ENCODE results near the gene RNF150. TPM values are rescaled to one million over a fixed set of nuclear protein-coding genes. Genes with fewer than 3 reads are reported as not detected.

The RNF150 gene
- total and polyA plus RNA-seq, 2 of the 4 experiments (the other 2 are of a cell fraction), result 6.2 to 18.1 TPM

GRCh38 chr4:141074098-141074878 is 59.0 kb downstream of the RNF150 start:
- intact Hi-C loops (cut with micrococcal nuclease), result no loop called here
- Histone ChIP-seq H4K20me1 (ENCODE audit: insufficient read depth, low read length) (no peaks in the 10 kb centered on the region), H2BK5ac (ENCODE audit: low read depth, low read length, poor library complexity, severe bottlenecking) (no peak overlapping the region), H3K56ac (ENCODE audit: extremely low read depth, insufficient read depth, low read length) (no peak overlapping the region), H3K36me3 (ENCODE audit: control insufficient read depth, insufficient read depth, low read length) (no peaks in the 10 kb centered on the region), H4K8ac (ENCODE audit: low read depth in 2 of 2, low read length in 2 of 2) (no peak overlapping the region), H2AK5ac (ENCODE audit: low read depth, low read length) (no peak overlapping the region), H3K9me3 (ENCODE audit: control insufficient read depth, insufficient read depth, low read length) (no peaks in the 10 kb centered on the region), H2BK20ac (ENCODE audit: low read depth, low read length) (no peak overlapping the region), H3K9ac (ENCODE audit: low read depth, low read length) (no peak overlapping the region), H3K14ac (replicated peaks; ENCODE audit: low read depth, low read length) (no peak overlapping the region), H3K9me1 (ENCODE audit: insufficient read depth, low read length) (no peaks in the 10 kb centered on the region), H2AFZ (replicated peaks; ENCODE audit: low read length, poor library complexity) (no peak overlapping the region), H3K27ac (ENCODE audit: insufficient read depth, low read length) (no peak overlapping the region), H3K4me1 (ENCODE audit: control insufficient read depth, insufficient read depth, low read length) (peaks cover 3% of the 10 kb centered on the region; the same call in 1 of the 2 replicates), H3K18ac (ENCODE audit: low read depth, low read length) (no peak overlapping the region; the same call in 1 of the 2 replicates), H4K91ac (ENCODE audit: insufficient read depth, low read depth, low read length) (no peak overlapping the region), H2BK120ac (ENCODE audit: low read depth, low read length) (no peak overlapping the region), H3K4me2 (ENCODE audit: low read depth, low read length) (no peak overlapping the region), H2AK9ac (replicated peaks; ENCODE audit: low read depth, low read length, poor library complexity) (no peak overlapping the region), H3K23ac (ENCODE audit: low read depth, low read length) (no peak overlapping the region), H4K5ac (ENCODE audit: low read depth, low read length) (no peak overlapping the region), H3K4me3 (ENCODE audit: insufficient read depth, low read depth, low read length) (no peak overlapping the region), H3K79me1 (ENCODE audit: low read depth in 1 of 2, low read length in 2 of 2) (peaks cover 0 to 5% of the 10 kb centered on the region in 2 experiments; a peak in 1 of 4 replicates), H2BK15ac (ENCODE audit: low read depth, low read length) (no peak overlapping the region), H3K27me3 (ENCODE audit: control insufficient read depth, insufficient read depth, low read length) (no peaks in the 10 kb centered on the region), H3K4ac (ENCODE audit: low read depth, low read length) (no peak overlapping the region)
- WGBS, 2 experiments (ENCODE audit: extremely low coverage in 2 of 2, insufficient read length in 1 of 2), result no CpG with 5 or more reads among the region's 4 CpGs
- CTCF ChIA-PET, result interaction anchor here (0.6 to 0.9 kb wide), 2 partner anchors 16 to 53 kb away, joined by 3 to 4 read pairs; no protein-coding TSS in a partner anchor
- in situ Hi-C loops (cut with MboI; ENCODE audit: low sequenced_read_pairs), result no loop called here
- no TSS peak for BruUV-seq (replicated peaks)
- no peak for DNase-seq
- ATAC-seq (ENCODE audit: low read depth), result no peak
- no peak for TF ChIP-seq BHLHE40 (IDR thresholded peaks at IDR 0.05; ENCODE audit: low read depth, low read length)
- TF ChIP-seq USF2 (IDR thresholded peaks at IDR 0.05; ENCODE audit: low read depth, low read length), result no peak
- peak; percentile 51; the same call in 1 of the 2 replicates for TF ChIP-seq CEBPB (IDR thresholded peaks at IDR 0.05; ENCODE audit: low read depth, low read length)
- POLR2A ChIA-PET (ENCODE audit: unreplicated experiment), result no interaction called here
- dilution Hi-C loops (cut with HindIII; ENCODE audit: low sequenced_read_pairs, unreplicated experiment), result no loop called here
